SKM-1 (cell line): ENCODE results near the gene GLS.

ENCODE experiments used
- DNase-seq: peaks from one replicate; lab custom pipeline; 2025; ENCODE audit not compliant: unreplicated experiment; lab: John Stamatoyannopoulos, UW

GLS gene

DNA sequence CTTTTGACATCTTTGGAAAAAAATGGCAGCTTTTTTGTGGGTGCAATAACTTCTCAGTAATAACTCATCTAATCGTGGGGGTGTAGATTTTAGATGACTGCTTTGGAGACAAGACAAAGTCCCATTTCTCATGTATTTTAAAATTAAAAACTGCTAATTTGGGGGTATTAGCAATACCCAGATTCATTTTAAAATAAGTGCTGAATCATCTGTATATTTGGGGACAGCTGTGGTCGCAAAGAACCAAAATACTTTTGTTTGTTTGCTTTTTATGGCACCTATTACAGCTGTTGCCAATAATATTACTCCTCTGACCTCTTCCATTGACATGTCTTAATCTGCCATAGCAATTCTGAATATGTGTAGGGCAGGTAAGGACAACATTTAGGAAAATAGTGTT, 87.9 kb downstream of the GLS start:
- no peak for DNase-seq

GRCh38 chr2:190970160-190970559, 89.5 kb downstream of the GLS start:
- DNase-seq: no peak

GRCh38 chr2:190970873-190971506, 90.4 kb downstream of the GLS start:
- DNase-seq: no peak

DNA sequence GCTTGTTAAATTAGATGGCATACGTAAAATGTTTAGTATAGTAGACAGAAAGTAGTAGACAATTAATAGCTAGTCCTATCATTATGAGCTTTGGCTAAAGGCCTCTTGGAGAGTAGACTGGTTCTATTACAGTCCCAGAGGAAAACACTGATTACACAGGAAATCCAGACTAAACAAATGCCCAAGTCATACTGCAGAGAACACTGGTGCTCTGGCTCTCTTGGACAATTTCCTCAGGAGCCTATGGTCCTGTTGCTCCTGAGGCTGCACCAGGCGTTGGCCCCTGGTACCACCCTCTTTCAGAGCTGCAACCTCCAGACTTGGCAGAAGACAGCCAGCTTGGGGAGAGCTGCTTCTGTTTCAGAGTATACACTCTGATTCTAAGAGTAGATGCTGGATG, 91.6 kb downstream of the GLS start:
- DNase-seq: no peak

DNA sequence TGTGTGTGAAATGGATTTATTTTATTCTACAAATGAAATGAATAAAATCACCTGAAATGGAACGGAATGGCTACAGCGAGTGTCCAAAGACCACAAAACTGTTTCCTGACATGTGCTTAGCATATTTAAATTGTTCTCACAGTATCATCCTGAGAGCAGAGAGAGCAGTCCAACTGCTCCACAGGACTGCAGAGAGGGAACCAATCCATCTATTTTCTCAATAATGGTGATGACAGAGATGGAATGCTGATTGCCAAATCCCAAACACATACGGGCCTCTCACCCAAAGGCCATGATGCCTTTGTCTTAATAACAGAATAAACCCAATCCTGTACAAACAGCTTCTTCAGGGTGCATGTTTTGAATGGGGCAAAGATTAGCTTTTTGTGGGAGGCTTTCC, 92.2 kb downstream of the GLS start:
- DNase-seq: no peak

DNA sequence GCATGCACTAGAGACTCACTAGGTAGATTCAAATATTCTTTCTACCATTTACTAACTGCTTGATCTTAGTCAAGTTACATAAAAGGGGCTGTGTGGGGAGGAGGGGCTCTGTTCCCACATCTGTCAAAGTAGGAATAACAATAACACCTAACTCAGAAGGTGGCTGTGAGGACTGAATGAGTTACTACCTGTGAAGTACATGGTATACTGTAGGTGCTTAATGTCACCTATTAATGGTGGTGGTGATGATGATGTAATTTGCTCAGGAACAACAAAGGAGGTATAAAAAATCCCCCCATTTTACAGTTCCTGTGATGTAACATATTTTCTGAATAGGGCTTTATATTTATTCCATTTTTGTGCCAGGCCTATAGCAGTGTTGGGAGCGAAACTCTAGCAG, 92.6 kb downstream of the GLS start:
- DNase-seq: no peak

DNA sequence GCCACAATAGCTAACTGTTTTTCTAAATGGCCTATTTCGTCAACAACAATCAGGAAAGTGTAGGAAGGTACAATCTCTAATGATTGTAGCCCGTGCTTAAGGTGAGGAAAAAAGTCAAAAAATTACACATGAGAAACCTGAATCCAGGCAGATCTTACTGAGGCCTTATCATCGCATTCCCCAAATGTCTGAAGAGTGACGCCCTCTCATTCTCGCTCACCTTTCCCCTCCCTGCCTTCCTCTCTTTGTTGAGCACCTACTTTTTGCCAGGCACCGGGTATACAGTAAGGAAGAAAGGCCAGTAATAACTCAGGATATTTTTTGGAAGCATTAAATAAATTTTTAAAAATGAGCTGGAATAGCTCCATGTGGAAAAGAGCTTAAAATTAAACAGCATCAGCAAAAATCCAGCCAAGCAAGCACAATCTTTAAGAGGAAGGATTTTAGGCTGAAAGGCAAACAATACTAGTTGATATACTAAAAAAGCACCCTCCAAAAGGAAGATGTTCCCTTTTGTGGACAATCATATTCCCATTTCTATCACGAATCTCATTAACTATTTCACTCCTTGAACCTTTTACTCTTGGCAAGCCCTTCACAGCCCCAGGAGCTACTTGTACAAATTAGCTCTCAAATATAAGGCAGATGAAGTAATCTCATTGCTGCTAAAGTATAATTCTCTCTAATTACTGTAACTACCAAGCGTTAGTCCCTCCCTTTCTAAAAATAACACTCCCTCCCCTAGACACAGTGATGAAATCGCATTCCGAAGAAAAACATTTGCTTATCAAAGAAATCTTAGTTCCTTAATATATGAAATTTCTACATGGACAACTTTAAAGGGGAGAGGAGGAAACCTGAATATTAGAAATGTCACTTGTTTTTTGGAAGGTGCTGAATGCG, 93.4 kb downstream of the GLS start:
- DNase-seq: no peak

- no peak for DNase-seq
These were observed 94.2 kb downstream of the GLS start for GRCh38 chr2:190974629-190975361.

GRCh38 chr2:190976521-190976920, 95.9 kb downstream of the GLS start:
- no peak for DNase-seq

DNA sequence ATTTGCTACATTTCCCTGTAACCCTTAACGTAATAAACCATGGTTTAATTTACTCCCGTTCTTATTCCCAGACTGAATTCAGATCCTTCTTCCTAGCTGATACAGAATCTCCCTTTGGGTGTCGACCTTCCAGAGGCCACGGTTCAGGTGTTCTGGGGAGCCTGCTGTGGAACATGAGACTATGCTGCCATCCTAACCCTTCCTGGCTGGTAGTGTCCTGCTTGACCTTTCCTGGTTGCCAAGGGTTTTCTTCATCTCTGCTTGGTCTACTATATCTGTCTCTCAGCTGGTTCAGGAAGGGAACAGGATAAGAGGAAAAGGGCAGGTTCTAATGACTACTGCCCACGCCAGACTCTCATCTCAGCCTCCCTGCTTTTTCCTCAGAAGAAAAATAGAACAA, 96.9 kb downstream of the GLS start:
- DNase-seq: no peak

GRCh38 chr2:190978389-190979053, 97.9 kb downstream of the GLS start:
- DNase-seq: no peak

GRCh38 chr2:190979906-190980629, 99.4 kb downstream of the GLS start:
- no peak for DNase-seq

GRCh38 chr2:190980630-190981209, 100.1 kb downstream of the GLS start:
- no peak for DNase-seq

DNA sequence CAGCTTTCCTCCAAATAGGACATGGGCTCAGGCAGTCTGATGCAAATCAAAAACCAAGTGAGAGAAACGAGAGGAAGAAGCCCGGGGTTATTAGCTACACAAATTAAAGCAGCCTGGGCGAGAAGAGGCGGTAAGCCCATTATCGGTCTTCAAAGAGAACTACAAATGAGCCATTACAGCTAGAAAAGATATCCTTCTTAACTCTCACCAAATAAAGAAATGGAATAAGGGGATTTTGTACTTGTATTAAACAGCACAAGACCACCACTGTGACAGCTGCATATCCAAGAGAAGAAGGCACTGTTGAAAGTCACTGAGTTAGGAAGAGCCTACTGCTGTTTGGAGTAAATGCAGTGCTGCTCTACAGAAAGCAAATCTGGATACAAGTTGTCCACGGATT, 100.7 kb downstream of the GLS start:
- no peak for DNase-seq

GRCh38 chr2:190981733-190982132, 101.1 kb downstream of the GLS start:
- DNase-seq: no peak

- DNase-seq: no peak
These were observed 101.8 kb downstream of the GLS start for GRCh38 chr2:190982262-190983034.

DNA sequence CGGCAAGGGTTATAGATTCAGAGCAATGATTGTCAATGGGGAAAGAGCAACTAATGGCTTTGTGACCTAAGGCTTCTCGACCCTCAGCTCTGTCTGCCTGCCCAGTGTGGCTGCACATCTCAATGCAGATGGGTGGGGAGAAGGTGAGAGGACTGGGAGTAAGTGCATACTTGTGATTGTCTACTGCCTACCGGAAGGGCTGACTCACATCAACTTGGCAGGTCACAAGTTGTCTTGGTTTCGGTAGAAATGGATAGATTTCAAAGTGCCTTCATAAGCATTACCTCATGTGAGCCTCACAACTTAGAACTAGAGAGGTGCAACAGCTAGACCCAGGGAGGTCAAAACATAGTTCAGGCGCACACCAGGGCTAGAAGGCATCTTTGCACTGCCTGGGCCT, 104.0 kb downstream of the GLS start:
- DNase-seq: no peak

GRCh38 chr2:190986221-190986953, 105.8 kb downstream of the GLS start:
- DNase-seq: no peak

DNA sequence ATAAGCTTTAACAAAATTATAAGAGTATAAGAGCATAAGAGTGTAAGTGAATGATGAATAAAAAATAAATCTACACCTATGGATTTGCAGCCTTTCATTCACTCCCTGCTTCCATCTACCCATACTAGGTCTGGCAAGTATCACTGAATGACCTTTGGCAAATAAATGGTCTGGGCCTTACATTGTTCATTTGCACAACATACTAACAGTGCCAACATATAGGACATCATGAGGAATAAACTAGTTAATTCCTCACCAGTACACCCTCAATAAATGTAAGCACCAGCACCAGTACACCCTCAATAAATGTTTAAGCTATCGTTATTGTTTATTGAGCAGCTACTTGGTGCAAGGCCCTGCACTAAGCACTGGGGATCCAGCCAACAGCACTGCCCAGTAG, 106.5 kb downstream of the GLS start:
- DNase-seq: no peak
